ENCODE results near the gene CAPN10.
A peak's percentile ranks its signal among the peaks of the same experiment; 100 is the strongest.

Gene CAPN10

GRCh38 chr2:240626531-240627300 is 40.2 kb downstream of the CAPN10 start:
- DNase-seq = peak; percentile 33

- no peak for DNase-seq
These were observed 41.4 kb downstream of the CAPN10 start for GRCh38 chr2:240627736-240628506.

- no peak for DNase-seq
These were observed 41.9 kb downstream of the CAPN10 start for GRCh38 chr2:240628507-240628807.

- DNase-seq = no peak
These were observed 42.5 kb downstream of the CAPN10 start for GRCh38 chr2:240628808-240629618.

- DNase-seq = no peak
These were observed 43.1 kb downstream of the CAPN10 start for GRCh38 chr2:240629619-240629967.

GRCh38 chr2:240629968-240630770 is 43.6 kb downstream of the CAPN10 start:
- no peak for DNase-seq

GRCh38 chr2:240630771-240631547 is 44.4 kb downstream of the CAPN10 start:
- DNase-seq = no peak

- no peak for DNase-seq
These were observed 45.2 kb downstream of the CAPN10 start for GRCh38 chr2:240631548-240632305.

GRCh38 chr2:240632306-240632721 is 45.8 kb downstream of the CAPN10 start:
- no peak for DNase-seq

- DNase-seq = no peak
These were observed 48.8 kb downstream of the CAPN10 start for GRCh38 chr2:240635121-240635997.

GRCh38 chr2:240635998-240636547 is 49.5 kb downstream of the CAPN10 start:
- no peak for DNase-seq

- no peak for DNase-seq
These were observed 50.1 kb downstream of the CAPN10 start for GRCh38 chr2:240636563-240637115.

GRCh38 chr2:240637116-240637900 is 50.8 kb downstream of the CAPN10 start:
- DNase-seq = no peak

GRCh38 chr2:240637901-240638345 is 51.4 kb downstream of the CAPN10 start:
- DNase-seq = no peak

- DNase-seq = no peak
These were observed 52.1 kb downstream of the CAPN10 start for GRCh38 chr2:240638512-240639160.

GRCh38 chr2:240639566-240639965 is 53.0 kb downstream of the CAPN10 start:
- DNase-seq = no peak

- no peak for DNase-seq
These were observed 54.4 kb downstream of the CAPN10 start for GRCh38 chr2:240640939-240641338.
